ENCODE data around the gene LAMC3.

LAMC3 gene

DNA sequence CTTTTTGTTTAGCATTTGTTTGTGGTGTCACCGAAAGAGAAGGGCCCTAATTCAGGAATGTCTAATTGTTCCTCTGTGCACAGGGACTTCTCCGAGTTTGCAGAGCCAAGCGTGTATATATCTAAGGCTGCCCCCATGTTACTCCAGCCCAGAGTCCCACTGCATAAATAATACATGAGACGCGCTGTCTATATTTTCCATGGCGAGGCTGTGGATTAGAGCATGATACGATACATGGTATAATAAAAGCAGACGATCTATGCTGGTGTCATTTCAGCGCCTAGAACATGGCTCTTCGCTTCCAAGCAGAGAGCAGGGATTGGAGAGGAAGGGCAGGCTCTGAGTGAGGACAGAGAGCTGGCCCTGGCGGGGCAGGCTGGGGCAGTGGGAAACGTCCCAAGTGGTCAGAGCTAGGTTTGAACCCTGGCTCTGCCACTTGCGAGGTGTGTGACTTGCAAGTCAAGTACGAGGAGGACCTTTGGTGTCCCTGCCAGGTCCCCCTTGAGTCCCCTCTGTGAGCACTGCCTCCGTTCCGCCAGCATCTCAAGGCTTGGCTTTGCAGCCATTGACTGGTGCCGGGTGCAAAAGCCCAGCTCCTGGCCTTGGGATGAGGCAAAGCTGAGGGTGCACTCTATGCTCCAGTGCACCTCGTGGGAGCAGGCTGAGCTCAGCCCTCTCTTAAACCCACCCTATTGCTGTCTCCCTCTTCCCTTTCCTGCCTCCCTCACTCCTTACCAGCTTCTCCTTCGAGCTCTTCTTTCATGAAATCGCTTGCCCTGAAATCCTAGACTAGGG, 29.2 kb upstream of the LAMC3 start:
- DNase-seq: no peak

DNA sequence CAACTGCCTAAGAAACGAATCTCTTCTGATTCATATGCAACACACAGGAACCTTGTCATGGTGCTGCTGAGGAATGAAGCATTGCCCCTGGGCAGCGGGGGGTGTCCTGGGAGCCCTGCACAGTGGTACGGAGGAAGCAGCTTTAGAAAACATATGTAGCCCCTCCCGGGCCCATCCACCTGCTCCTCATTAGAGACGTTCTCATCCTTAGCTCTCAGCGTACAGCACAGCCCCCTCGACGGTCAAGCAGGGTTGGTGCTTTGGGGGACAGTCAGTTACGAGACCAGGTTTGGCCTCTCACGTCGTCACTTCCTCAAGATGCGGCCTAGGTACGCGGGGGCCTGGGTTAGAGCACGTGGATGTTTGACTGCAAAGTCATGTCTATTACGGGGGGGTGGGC, 28.4 kb upstream of the LAMC3 start:
- DNase-seq: no peak

DNA sequence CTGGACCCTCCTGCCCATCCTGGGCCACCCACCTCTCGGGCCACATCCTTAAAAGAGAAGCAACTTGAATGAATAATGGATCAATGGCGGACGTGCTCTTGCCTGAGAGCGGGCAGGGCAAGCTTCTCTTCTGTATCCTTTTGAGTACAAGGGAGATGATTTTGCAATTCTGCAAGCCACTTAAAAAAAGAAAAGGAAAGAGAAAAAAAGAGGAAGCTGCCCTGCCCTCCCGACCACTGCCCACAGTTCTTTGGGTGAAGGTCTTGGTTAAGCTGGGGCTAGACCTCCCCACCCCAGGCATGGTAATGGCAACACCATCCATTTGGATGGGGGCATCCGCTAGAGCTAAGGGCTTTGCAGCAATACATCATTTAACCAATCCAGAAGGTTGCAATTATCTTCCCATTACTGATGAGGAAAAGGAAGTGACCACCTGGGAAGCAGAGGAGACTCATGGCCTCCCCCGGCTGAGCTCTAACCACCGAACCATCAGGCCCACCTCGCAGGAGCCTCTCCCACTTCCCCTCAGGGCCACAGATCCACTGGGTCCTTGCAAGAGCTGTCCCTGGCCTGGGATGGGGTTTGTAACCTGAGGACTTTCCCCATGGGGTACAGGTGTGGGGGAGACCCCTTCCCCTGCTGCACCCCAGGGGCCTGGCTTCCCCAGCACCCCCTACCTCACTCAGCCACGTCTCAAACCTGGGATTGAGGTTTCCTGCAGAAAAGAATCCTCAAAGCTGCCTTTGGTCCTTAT, 27.8 kb upstream of the LAMC3 start:
- no peak for DNase-seq

DNA sequence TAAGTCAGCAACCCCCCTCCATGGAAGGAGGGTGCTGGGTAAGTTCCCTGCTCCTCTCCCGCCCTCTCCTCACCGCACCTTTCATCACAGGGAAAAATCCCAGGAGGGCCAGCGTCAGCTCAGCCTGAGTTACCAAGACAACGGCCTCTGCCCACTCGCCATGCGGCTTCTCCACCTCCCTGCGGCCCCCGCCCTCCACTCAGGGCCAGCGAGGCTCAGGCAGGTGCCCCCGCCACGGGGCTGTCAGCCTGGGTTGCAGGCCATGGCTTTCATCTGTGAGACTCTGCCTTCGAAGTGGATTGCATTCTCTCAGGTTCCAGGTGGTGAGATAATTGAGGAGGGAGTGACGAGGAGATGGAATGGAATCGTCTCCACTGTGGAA, 27.2 kb upstream of the LAMC3 start:
- no peak for DNase-seq

DNA sequence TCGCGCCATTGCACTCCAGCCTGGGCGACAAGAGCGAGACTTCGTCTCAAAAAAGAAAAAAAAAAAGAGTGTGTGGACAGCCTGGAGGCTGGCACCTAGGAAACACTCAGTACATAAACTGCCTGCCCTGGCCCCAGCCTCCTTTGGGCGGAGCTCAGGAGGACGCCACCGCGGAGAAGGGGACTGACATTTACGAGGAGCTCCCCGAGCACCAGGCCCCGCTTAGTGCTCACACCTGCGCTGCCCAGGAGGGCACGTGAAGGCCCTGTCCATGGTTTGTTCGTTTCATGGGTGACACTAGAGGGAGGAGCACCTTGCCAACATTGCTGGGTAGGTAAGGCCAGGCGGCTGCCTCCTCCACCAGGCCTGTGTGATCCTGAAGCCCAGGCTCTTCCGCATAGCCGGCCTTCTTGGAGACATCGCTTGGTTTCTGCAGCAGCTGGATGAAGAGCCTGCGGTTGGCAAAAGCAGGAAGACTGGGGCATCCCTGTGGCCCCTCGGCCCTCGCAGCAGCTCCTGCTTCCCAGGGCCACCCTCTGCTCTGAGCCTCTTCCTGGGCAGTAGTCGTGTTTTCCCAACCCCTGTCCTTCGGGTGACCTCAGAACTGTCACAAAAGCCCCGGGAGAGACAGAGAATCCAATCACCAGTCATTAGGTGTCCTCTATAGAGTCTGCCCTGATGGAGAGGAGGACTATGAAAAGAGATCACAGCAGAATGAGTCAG, 26.2 kb upstream of the LAMC3 start:
- no peak for DNase-seq

DNA sequence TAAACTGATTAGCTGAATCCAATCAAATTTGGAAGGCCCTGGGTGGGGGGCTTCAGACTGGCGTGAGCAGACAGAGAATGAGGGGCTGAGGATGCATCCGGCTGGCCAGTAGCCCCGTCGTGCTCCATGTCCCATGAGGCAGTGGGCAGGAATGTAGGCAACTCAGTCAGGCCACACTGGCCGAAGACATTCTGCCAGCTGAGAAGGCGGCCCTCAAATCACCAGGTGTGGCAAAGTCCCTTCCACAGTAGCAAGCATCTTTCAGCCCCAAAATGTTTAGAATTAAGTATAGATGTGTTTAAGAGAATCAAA, 25.7 kb upstream of the LAMC3 start:
- DNase-seq: no peak

DNA sequence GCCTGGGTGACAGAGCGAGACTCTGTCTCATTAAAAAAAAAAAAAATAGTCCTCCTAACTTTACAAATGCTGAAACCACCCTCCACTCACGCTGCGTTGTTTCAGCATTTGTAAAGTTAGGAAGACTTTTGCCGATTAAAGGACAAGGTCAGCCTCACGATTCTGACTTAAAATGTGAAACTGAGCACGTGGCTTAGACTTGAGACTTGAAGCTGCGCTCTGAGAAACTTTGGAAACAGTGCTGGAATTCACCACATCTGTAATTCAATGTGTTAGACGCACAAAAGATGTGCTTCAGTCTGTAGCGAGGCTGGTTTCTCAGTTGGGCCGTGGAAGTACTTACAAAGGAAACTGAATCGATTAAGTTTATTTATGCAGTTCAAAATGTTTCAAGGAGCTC, 25.0 kb upstream of the LAMC3 start:
- no peak for DNase-seq

DNA sequence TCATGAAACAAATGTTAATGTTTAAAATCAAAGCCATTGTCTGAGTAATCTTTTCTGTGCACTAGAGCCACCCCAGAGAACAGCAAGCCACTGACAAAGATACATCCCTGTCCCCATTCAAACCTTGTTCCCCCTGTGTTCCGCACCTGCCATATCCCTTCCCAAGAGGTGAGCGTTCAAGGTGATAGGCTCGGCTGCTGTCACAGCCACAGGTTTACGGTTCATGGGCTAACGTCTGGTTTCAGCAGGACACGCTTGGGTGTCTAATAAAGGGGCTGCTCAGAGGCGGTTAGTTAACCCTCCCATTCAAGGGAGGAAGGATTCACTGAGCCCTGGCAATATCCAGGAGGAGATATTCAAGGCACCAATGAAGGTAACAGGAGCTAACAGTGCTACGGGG, 24.5 kb upstream of the LAMC3 start:
- no peak for DNase-seq

DNA sequence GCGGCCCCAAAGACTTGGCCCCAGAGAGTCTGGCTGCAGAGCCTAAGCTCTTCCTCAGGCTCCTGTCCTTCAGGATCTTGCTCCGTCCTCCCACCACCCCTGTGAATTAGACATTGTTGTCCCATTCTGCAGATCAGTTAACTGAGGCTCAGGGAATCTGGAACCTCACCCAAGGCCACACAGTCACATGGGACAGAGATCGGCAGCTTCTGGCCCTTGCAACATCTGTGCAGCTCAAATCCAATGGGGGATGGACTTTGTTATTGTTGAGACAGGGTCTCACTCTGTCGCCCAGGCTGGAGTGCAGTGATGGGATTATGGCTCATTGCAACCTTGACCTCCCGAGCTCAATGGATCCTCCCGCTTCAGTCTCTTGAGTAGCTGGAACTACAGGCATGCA, 23.9 kb upstream of the LAMC3 start:
- no peak for DNase-seq

DNA sequence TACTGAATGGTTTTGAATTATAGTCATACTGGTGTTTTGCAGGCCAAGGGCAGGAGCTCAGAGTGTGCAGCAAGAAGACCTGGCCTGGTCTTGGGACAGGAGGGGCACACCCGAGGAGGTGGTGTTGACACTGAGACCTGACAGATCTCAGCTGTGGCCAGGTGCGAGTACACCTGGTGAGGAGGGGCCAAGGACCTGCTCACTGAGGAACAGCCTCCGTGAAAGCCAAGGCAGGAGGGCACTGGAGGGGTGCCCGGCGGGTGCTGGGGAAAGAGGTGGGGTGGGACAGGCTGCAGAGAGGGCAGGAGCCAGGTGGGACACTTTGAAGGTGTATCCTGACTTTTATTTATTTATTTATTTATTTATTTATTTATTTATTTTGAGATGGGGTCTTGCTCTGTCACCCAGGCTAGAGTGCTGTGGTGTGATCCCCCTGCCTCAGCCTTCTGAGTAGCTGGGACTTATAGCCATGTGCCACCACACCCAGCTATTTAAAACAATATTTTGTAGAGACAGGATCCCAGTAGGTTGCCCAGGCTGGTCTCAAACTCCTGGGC, 23.3 kb upstream of the LAMC3 start:
- DNase-seq: no peak

DNA sequence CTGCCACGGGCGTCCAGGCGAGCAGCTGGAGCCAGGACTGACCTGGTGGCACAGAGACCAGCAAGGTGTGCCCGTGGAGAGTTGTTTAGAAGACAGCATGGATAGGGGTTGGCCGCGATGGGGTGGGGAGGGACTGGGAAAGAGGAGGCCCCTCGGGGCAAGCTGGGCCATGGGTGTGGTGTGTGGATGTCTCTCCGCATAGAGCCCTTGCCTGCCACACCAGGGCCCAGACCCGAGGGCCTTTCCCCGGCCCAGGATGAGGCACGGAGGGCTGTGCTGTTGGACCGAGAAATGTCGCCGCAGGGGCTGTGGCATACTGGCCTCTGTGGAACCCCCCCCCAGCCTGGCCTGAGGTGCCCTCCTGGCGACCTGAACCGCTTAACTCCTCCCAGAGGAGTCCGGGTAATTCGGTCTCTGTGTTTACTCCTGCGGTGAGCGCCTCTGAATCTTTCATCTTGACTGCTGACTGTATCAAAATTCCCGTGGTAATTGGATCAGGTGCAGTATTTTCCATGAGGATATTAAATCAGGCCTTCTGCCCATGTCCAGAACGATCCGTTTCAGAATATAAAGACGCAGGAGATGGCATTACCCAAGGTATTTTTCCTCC, 22.5 kb upstream of the LAMC3 start:
- DNase-seq: no peak

DNA sequence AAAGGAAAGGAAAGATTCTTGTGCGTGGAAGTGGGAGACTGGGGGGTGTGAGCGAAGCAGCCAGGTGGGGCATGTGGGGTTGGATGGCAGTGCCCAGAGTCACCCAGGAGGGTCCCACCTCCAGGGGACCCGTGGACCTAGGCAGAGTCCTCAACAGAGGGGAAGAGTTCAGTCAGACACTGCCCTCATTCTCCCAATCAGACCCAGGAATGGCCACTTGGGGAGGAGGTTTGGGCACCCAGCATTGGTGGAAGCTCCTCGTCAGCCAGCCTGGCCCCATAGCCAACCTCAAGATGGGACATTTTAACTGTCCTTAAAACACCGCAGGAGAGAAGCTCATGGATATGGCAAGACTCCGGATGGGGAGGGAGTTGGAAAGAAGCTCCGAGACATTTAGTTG, 21.9 kb upstream of the LAMC3 start:
- no peak for DNase-seq

DNA sequence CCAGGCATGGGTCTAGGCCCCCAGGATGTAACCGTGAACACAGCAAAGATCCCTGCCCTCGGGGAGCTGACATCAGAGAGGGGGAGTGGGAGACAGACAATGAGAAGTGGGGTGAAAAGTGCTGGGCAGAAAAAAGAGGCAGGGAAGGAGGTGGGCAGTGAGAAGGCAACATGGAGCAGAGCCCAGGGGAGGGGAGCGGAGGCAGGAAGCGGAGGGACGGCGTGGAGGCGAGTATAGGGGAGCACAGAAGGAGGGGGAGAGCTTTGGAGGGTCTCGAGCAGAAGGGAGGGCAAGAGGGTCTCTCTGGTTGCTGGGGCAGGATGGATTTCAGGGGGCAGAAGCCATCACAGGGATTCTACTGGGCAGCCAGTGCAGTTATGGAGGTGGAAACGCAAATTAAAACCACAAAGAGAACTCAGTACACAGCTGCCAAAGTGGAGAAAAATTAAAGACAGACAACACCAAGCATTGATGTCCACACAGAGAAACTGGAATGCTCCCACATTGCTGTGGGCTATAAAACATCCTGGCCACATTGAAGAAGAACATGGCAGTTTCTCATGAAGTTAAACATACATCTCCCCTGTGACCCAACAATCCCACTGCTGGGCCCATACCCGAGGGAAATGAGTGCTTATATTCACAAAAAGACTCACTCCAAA, 21.1 kb upstream of the LAMC3 start:
- DNase-seq: no peak

DNA sequence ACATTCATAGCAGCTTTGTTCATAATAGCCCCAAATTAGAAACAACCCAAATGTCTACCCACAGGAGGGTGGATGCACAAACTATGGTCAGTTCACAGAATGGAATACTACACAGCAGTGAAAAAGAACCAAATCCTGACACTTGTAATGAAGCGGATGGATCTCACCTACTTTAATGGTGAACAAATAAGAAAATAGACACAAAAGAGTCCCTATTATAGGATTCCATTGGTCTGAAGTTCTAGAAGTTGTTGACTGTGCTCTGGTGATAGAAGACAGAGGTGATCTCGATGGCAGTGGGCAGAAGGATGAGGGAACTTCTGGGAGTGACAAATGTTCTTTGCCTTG, 20.6 kb upstream of the LAMC3 start:
- DNase-seq: no peak

DNA sequence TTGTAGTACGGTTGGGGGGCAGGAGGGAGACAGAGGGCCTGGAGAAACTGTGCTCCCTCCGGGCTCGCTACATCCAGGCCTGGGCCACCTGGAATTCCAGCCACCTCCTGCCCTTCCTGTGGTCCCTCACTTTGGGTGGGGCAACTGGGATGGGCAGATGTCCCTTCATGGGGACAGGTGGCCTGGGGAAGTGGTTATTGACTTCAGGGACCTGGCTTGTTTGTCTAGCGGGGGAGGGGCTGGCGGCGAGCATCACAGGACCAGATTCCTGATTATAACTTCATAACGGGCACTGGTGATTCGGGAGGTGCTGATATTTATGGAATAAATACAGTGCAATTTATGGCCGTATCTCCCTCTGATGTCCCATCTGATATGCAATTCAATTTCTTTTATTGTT, 20.1 kb upstream of the LAMC3 start:
- no peak for DNase-seq

DNA sequence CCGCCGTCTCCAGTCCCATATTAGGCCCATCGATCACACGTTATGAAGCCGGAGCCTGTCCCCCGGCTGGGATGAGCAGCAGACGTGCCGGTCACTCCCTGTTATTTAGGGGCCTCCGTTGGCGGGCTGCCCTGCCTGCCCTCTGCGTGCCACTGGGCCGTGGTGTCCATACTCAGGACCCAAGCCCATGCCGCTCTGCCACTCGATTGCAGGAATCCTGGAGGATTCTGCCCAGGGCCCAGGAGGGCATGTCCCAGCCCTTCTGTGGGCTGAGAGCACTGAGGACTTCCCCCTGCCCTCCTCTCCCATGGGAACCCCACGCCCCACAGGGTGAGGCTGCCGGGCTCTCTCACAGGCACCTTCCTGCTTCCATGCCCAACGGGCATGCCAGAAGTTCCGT, 19.6 kb upstream of the LAMC3 start:
- DNase-seq: no peak

DNA sequence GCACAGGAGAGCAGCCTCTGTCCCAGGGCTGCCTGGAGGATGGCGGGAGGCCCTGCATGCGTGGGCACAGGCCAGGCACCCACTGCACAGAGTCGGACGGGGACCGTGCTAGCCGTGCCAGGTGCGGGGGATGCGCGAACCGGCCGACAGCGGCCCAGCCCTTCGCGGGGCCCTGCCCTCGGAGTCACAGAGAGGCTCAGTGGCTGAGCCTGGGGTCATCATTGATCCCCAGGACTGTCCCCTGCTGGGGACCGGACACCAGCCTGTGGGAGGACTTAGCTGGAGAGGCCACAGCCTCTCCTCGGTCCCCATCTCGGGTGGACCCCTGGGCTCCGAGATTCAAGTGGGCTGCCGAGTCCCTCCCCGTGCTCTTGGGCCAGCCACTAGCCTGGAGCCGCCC, 19.1 kb upstream of the LAMC3 start:
- no peak for DNase-seq

DNA sequence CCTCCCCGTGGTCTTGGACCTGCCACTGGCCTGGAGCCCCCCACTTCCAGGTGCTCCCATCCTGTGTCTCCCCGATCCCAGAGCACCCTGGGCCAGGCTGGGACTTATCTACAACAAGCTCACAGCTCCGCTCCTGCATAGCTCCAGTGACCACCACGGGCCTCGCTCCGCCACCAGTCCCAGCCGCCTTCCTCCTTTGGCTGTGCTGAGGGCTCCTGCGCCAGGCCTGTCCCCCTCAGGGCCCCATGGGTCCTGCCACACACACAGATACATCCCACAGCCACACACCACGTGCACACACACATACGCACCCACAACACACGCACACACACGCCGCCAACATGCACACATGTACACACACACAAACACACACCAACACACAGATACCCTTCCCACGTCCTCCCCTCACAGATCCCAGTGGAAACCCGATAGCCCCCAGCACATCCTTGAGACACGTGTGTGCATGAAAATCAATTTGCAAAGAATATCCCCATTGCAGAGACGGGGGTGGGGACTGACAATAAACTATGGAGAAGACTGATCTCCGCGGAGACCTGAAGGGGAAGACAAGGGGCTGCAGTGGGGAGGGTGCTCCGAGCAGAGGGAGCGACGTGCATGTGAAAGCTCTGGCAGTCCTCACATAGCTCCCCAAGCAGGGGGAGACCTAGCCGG, 18.5 kb upstream of the LAMC3 start:
- no peak for DNase-seq

DNA sequence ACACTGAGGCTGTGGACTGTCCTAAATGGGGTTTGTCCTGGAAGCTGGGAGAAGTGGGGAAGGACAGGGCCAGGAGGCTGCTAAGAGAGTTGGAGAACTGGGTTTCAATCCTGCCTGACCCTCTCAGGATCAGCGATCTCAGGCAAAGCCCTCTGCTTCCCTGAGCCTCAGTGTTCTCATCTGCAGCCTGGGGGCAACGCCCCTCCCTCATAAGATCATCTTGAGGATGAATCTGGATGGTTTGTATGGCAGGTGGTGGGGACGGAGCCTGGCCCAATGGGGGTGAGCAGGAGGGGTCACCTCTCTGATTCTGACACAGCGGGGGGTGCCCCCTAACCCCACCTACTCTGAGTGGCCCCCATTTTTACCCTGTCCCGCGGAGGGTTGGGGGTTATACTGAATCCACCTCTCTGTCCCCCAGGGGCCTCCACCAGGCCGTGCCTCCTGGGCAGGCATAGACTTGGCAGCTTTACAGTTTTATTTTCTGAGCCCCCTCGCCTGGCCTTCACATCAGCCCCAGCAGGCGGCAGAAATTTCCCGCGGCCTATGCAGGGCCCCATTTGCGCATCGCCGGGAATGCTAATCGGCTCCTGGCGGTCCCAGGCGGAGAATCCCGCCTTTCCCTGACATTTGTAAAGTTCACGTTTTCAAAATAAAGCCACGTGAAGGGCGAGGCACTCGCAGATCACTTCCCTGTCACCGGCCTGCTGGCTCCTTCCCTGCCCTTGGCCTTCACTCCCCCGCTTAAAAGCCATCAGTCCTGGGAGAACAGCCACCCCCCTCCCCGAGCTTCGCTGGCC, 17.8 kb upstream of the LAMC3 start:
- DNase-seq: no peak

DNA sequence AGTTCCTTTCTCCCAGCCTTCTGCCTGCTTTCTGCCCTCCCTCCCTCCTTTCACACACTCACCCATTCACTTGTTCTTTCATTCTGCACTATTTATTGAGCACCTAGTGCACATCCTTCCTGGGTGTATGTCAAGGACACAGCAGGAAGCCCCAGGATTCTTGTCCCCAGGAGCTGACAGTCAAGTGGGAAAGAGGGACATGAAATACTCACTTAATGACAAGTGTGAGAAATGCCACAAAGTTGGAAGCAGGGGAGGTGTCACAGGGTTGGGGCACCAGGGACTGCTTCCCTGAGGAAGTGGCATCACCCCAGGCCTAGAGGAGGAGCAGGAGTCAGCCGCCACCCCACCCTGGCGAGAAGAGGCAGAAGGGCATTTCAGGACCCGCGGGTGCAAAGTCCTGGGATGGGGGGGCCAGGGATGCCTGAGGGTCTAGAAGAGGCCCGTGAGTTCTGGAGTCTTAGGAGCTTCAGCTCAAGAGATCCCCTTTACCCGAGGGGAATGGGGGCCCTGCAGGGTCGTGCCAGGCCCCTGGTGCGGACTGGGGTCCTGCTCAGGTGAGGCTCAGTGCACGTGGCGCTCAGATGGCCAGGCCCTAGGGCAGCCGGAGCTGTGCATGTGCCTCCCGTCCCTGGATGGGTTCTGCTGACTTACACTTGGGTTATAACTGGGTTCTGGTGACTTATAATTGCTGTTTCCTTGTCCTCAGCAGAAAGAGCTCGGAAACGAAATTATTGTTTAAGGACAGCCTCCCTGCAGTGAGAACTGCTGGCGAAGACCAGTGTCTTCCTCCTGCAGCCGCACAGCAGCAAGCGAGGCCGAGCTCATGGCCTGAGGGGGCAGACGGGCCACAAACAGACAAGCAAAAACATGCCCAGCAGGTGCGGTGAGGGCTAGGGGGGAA, 16.9 kb upstream of the LAMC3 start:
- no peak for DNase-seq

DNA sequence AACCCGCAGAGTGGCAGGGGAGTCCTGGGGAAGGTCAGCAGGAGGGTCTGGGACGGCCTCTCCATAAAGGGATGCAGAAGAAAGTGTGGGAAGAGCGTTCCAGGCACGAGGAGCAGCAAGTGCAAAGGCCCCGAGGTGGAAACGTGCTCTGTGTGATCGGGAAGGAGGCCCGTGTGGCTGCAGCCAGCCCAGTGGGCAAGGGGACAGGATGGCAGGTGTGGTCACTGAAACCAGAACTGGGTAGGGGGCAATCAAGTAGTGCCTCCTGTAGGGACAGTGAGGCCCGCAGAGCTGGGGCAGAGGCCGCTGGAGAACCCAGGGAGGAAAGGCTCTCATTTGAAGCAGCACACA, 16.3 kb upstream of the LAMC3 start:
- DNase-seq: no peak
